IMR-90 (cell line): ENCODE measurements around the gene DOK6. TPM values are rescaled to one million over a fixed set of nuclear protein-coding genes. Genes with fewer than 3 reads are reported as not detected.

ENCODE experiments used
- ATAC-seq: fragments of 200-7000 bp; cut with Tn5 transposase; 2 replicates; pipeline ENCODE4 v1.9.1; 2020; ENCODE audit warnings: low read depth, mild to moderate bottlenecking, moderate library complexity
- BruUV-seq: library from RNA; stranded (reverse); fragments of 400-500 nt; replicated peaks from 2 replicates; lab custom pipeline; 2021; lab: Mats Ljungman, UMichigan
- CTCF ChIA-PET: fragments of 300-600 bp; formaldehyde crosslinking; extraction: SDS; loops from one replicate; lab custom pipeline; 2021; ENCODE audit warnings: antibody characterized with exemption; lab: Yijun Ruan, JAX
- POLR2A ChIA-PET: fragments of 300-600 bp; sonication (Branson Sonifier 250); formaldehyde crosslinking; loops from one replicate; lab custom pipeline; 2022; ENCODE audit warnings: antibody characterized with exemption; ENCODE audit not compliant: unreplicated experiment; lab: Charles Lee
- DNase-seq: peaks from one replicate; pipeline ENCODE4 v3.0.0; 2013
- H2AFZ ChIP-seq: replicated peaks from 2 replicates; pipeline ENCODE3; 2013; ENCODE audit warnings: low read length, mild to moderate bottlenecking; ENCODE audit not compliant: poor library complexity
- H2AK5ac ChIP-seq: 2 replicates; pipeline ENCODE4 v1.6.1; 2013; ENCODE audit warnings: low read depth, low read length, inconsistent platforms
- H2AK9ac ChIP-seq: replicated peaks from 2 replicates; pipeline ENCODE3; 2013; ENCODE audit warnings: mild to moderate bottlenecking, low read depth, low read length, moderate library complexity; ENCODE audit not compliant: poor library complexity
- H2BK120ac ChIP-seq: 2 replicates; pipeline ENCODE4 v1.6.1; 2013; ENCODE audit warnings: low read depth, low read length, inconsistent platforms
- H2BK15ac ChIP-seq: 3 replicates; pipeline ENCODE4 v1.6.1; 2013; ENCODE audit warnings: low read depth, low read length, inconsistent platforms
- H2BK20ac ChIP-seq: 2 replicates; pipeline ENCODE4 v1.6.1; 2013; ENCODE audit warnings: low read depth, mild to moderate bottlenecking, inconsistent platforms, low read length, moderate library complexity
- H2BK5ac ChIP-seq: 2 replicates; pipeline ENCODE4 v1.6.1; 2013; ENCODE audit warnings: mild to moderate bottlenecking, low read depth, low read length, inconsistent platforms; ENCODE audit not compliant: poor library complexity, severe bottlenecking
- H3K14ac ChIP-seq: replicated peaks from 2 replicates; pipeline ENCODE4 v1.6.1; 2013; ENCODE audit warnings: low read depth, low read length, inconsistent platforms
- H3K18ac ChIP-seq: 2 replicates; pipeline ENCODE4 v1.6.1; 2013; ENCODE audit warnings: low read depth, low read length, control low read depth
- H3K23ac ChIP-seq: 2 replicates; pipeline ENCODE4 v1.6.1; 2013; ENCODE audit warnings: low read depth, low read length, inconsistent platforms
- H3K27ac ChIP-seq: 2 replicates; pipeline ENCODE4 v1.5.1; 2013; ENCODE audit warnings: mild to moderate bottlenecking, control low read depth, low read length; ENCODE audit not compliant: insufficient read depth
- H3K27me3 ChIP-seq: 2 replicates; pipeline ENCODE4 v1.6.1; 2013; ENCODE audit warnings: low read length; ENCODE audit not compliant: control insufficient read depth, insufficient read depth
- H3K36me3 ChIP-seq: 2 replicates; pipeline ENCODE4 v1.6.1; 2013; ENCODE audit warnings: low read length, mixed read lengths; ENCODE audit not compliant: control insufficient read depth, insufficient read depth
- H3K4ac ChIP-seq: 2 replicates; pipeline ENCODE4 v1.6.1; 2013; ENCODE audit warnings: low read depth, low read length, inconsistent platforms
- H3K4me1 ChIP-seq: 2 replicates; pipeline ENCODE4 v1.6.1; 2013; ENCODE audit warnings: low read length, mixed read lengths; ENCODE audit not compliant: control insufficient read depth, insufficient read depth
- H3K4me2 ChIP-seq: 2 replicates; pipeline ENCODE4 v1.6.1; 2013; ENCODE audit warnings: low read depth, mild to moderate bottlenecking, control low read depth, low read length, moderate library complexity
- H3K4me3 ChIP-seq: 2 replicates; pipeline ENCODE4 v1.5.1; 2013; ENCODE audit warnings: low read depth, mild to moderate bottlenecking, control low read depth, low read length, moderate library complexity; ENCODE audit not compliant: insufficient read depth
- H3K56ac ChIP-seq: 2 replicates; pipeline ENCODE4 v1.6.1; 2013; ENCODE audit warnings: low read length, inconsistent platforms; ENCODE audit not compliant: insufficient read depth; ENCODE audit errors: extremely low read depth
- H3K79me1 ChIP-seq, 2 experiments: 2 replicates each; pipeline ENCODE4 v1.6.1; 2013; ENCODE audit warnings: low read length in 2 of 2, inconsistent platforms in 1 of 2, low read depth in 1 of 2
- H3K9ac ChIP-seq: 2 replicates; pipeline ENCODE4 v1.6.1; 2013; ENCODE audit warnings: low read depth, low read length, control low read depth
- H3K9me1 ChIP-seq: 2 replicates; pipeline ENCODE4 v1.6.1; 2013; ENCODE audit warnings: low read length, inconsistent platforms; ENCODE audit not compliant: insufficient read depth
- H3K9me3 ChIP-seq: 2 replicates; pipeline ENCODE4 v1.6.1; 2013; ENCODE audit warnings: low read length; ENCODE audit not compliant: control insufficient read depth, insufficient read depth
- H4K20me1 ChIP-seq: 2 replicates; pipeline ENCODE4 v1.6.1; 2013; ENCODE audit warnings: low read length, inconsistent platforms; ENCODE audit not compliant: insufficient read depth
- H4K5ac ChIP-seq: 2 replicates; pipeline ENCODE4 v1.6.1; 2013; ENCODE audit warnings: mild to moderate bottlenecking, low read depth, low read length, control low read depth
- H4K8ac ChIP-seq, 2 experiments: 2 replicates each; pipeline ENCODE4 v1.6.1; 2013; ENCODE audit warnings: low read depth in 2 of 2, low read length in 2 of 2, control low read depth in 1 of 2, inconsistent platforms in 1 of 2
- H4K91ac ChIP-seq: 2 replicates; pipeline ENCODE4 v1.6.1; 2013; ENCODE audit warnings: low read depth, low read length, inconsistent platforms; ENCODE audit not compliant: insufficient read depth
- BHLHE40 ChIP-seq: fragments of 150-350 bp; IDR thresholded peaks from 2 replicates; pipeline ENCODE4 v1.6.1; 2016; ENCODE audit warnings: mild to moderate bottlenecking, low read depth, low read length
- CEBPB ChIP-seq: IDR thresholded peaks from 2 replicates; pipeline ENCODE4 v1.6.1; 2012; ENCODE audit warnings: low read depth, low read length, improper control_type of control experiment
- CHD1 ChIP-seq: IDR thresholded peaks from 2 replicates; pipeline ENCODE4 v1.6.1; 2012; ENCODE audit warnings: low read depth, low read length, improper control_type of control experiment
- CTCF ChIP-seq: conservative IDR thresholded peaks from 2 replicates; pipeline ENCODE4 v1.5.1; 2012; ENCODE audit warnings: mild to moderate bottlenecking, low read depth, low read length, improper control_type of control experiment
- ELK1 ChIP-seq: fragments of 150-350 bp; IDR thresholded peaks from 2 replicates; pipeline ENCODE4 v1.6.1; 2016; ENCODE audit warnings: low read depth, mild to moderate bottlenecking, low read length, moderate library complexity, borderline replicate concordance
- FOS ChIP-seq: fragments of 150-350 bp; IDR thresholded peaks from 2 replicates; pipeline ENCODE4 v1.6.1; 2016; ENCODE audit warnings: low read depth, low read length
- MAFK ChIP-seq: IDR thresholded peaks from 2 replicates; pipeline ENCODE4 v1.6.1; 2012; ENCODE audit warnings: low read depth, low read length, improper control_type of control experiment
- MAZ ChIP-seq: IDR thresholded peaks from 2 replicates; pipeline ENCODE4 v1.6.1; 2012; ENCODE audit warnings: low read depth, mild to moderate bottlenecking, low read length, improper control_type of control experiment, moderate library complexity, borderline replicate concordance
- MXI1 ChIP-seq: IDR thresholded peaks from 2 replicates; pipeline ENCODE4 v1.6.1; 2012; ENCODE audit warnings: low read depth, mild to moderate bottlenecking, low read length, moderate library complexity, borderline replicate concordance
- NFE2L2 ChIP-seq: fragments of 150-350 bp; IDR thresholded peaks from 2 replicates; pipeline ENCODE4 v1.6.1; 2016; ENCODE audit warnings: low read depth, mild to moderate bottlenecking, low read length
- POLR2A ChIP-seq: IDR thresholded peaks from 2 replicates; pipeline ENCODE4 v1.6.1; 2012; ENCODE audit warnings: mild to moderate bottlenecking, low read depth, low read length
- RAD21 ChIP-seq: IDR thresholded peaks from 2 replicates; pipeline ENCODE4 v1.6.1; 2012; ENCODE audit warnings: low read length, improper control_type of control experiment
- RCOR1 ChIP-seq: IDR thresholded peaks from 2 replicates; pipeline ENCODE4 v1.6.1; 2012; ENCODE audit warnings: mild to moderate bottlenecking, low read length, improper control_type of control experiment; ENCODE audit not compliant: insufficient replicate concordance
- RFX5 ChIP-seq: IDR thresholded peaks from 2 replicates; pipeline ENCODE4 v1.8.0; 2012; ENCODE audit warnings: low read depth, mild to moderate bottlenecking, low read length, moderate library complexity
- SMC3 ChIP-seq: fragments of 150-350 bp; IDR thresholded peaks from 2 replicates; pipeline ENCODE4 v1.6.1; 2016; ENCODE audit warnings: low read depth, mild to moderate bottlenecking, antibody characterized with exemption, low read length, moderate library complexity
- USF2 ChIP-seq: fragments of 150-350 bp; IDR thresholded peaks from 2 replicates; pipeline ENCODE4 v1.6.1; 2017; ENCODE audit warnings: mild to moderate bottlenecking, antibody characterized with exemption, low read length, low read depth
- WGBS, 2 experiments: methylation state at CpG; one replicate each; pipeline versions ENCODE4 v1.1.5 to v1.1.7; 2013; ENCODE audit warnings: missing lambda C conversion rate in 2 of 2; ENCODE audit not compliant: insufficient read length in 1 of 2; ENCODE audit errors: extremely low coverage in 2 of 2; 5-methylcytosine and 5-hydroxymethylcytosine counted together
- dilution Hi-C: fragments of 300-500 bp; cut with HindIII; formaldehyde crosslinking; loops from one replicate; pipeline ENCODE4 v1.14.3; 2018; ENCODE audit warnings: low sequenced_read_pairs; ENCODE audit not compliant: unreplicated experiment
- in situ Hi-C: fragments of 300-500 bp; cut with MboI; formaldehyde crosslinking; loops from 3 replicates; pipeline ENCODE4 v1.14.3; 2019; ENCODE audit warnings: low sequenced_read_pairs, inconsistent platforms, mixed read lengths
- intact Hi-C: fragments of 100-400 bp; cut with micrococcal nuclease; formaldehyde crosslinking; loops from 2 replicates; pipeline ENCODE4 v1.10.0; 2022
- polyA plus RNA-seq, 3 experiments: library from polyadenylated mRNA; depleted of rRNA; stranded (reverse); fragments of >200 nt; gene quantifications; 2 replicates each; pipeline ENCODE4 v1.2.3, GENCODE V29; 2012; ENCODE audit warnings: low replicate concordance in 1 of 3
- total RNA-seq: library from RNA; depleted of rRNA; stranded (reverse); fragments of >200 nt; gene quantifications from 2 replicates; pipeline ENCODE4 v1.2.3, GENCODE V29; 2012

The DOK6 gene
- total and polyA plus RNA-seq, 2 of the 4 experiments (the other 2 are of a cell fraction): 1.9 to 2.7 TPM

GRCh38 chr18:69447886-69448285, 47.2 kb downstream of the DOK6 start:
- dilution Hi-C loops (no loop called here), in situ Hi-C loops (no loop called here), intact Hi-C loops (no loop called here)
- Histone ChIP-seq H3K9me1 (no peaks in the 10 kb centered on the region), H3K27me3 (no peaks in the 10 kb centered on the region), H3K9ac (no peak overlapping the region), H4K8ac (no peak overlapping the region), H3K36me3 (no peaks in the 10 kb centered on the region), H2BK120ac (no peak overlapping the region), H2AK5ac (no peak overlapping the region), H3K9me3 (0 out of 2 replicates have a peak, but pooled peaks cover 2% of the 10 kb centered on the region), H3K79me1 (no peaks in the 10 kb centered on the region), H3K14ac (no peak overlapping the region), H2AFZ (no peak overlapping the region), H2BK20ac (no peak overlapping the region), H3K56ac (no peak overlapping the region), H3K4ac (no peak overlapping the region), H3K23ac (no peak overlapping the region), H2BK5ac (no peak overlapping the region), H2BK15ac (no peak overlapping the region), H4K20me1 (no peaks in the 10 kb centered on the region), H3K18ac (no peak overlapping the region), H4K5ac (no peak overlapping the region), H3K4me1 (no peaks in the 10 kb centered on the region), H3K4me2 (no peak overlapping the region), H4K91ac (no peak overlapping the region), H2AK9ac (no peak overlapping the region), H3K4me3 (no peak overlapping the region), H3K27ac (no peak overlapping the region)
- TF ChIP-seq RFX5 (no peak), MAZ (no peak), POLR2A (no peak), MAFK (no peak), RAD21 (no peak), SMC3 (no peak), USF2 (no peak), CHD1 (no peak), CEBPB (no peak), BHLHE40 (no peak), ELK1 (no peak), MXI1 (no peak), RCOR1 (no peak), FOS (no peak), CTCF (no peak), NFE2L2 (no peak)
- BruUV-seq: no TSS peak
- no CpG with 5 or more reads among the region's 1 CpG for WGBS, 2 experiments
- CTCF ChIA-PET: no interaction called here
- no peak for DNase-seq
- ATAC-seq: no peak
- POLR2A ChIA-PET: no interaction called here
